ENCODE measurements around the gene CA7. TPM values are rescaled to one million over a fixed set of nuclear protein-coding genes. Genes with fewer than 3 reads are reported as not detected.

Gene CA7
- total RNA-seq, 2 experiments from 2014 or later = 0.16 TPM; not detected in 1

DNA sequence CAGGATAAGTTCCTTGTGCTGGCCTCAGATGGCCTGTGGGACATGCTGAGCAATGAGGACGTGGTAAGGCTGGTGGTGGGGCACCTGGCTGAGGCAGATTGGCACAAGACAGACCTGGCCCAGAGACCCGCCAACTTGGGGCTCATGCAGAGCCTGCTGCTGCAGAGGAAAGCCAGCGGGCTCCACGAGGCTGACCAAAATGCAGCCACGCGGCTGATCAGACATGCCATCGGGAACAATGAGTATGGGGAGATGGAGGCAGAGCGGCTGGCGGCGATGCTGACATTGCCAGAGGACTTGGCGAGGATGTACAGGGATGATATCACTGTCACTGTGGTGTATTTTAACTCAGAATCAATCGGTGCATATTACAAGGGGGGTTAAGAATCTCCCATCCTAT, 41.3 kb downstream of the CA7 start:
- CTCF ChIA-PET = interaction anchor here (0.7 to 1.7 kb wide), 3 partner anchors 18 to 55 kb away, joined by 3 to 5 read pairs (median 4); partner anchors contain the start of gene NAE1
- peaks cover 32% of the 10 kb centered on the region for H3K36me3 Mint-ChIP-seq (ENCODE audit: low read depth)
- H3K4me1 Mint-ChIP-seq = peaks cover 33% of the 10 kb centered on the region

GRCh38 chr16:66886321-66886720, 42.1 kb downstream of the CA7 start:
- ATAC-seq = no peak
- Mint-ChIP-seq H3K36me3 (ENCODE audit: low read depth) (peaks cover 32% of the 10 kb centered on the region), H3K27ac (no peak overlapping the region), H3K9me3 (ENCODE audit: low read depth) (no peaks in the 10 kb centered on the region), H3K27me3 (no peaks in the 10 kb centered on the region), H3K4me1 (peaks cover 33% of the 10 kb centered on the region), H3K4me3 (no peak overlapping the region)
- DNase-seq = no peak
- ChIA-PET CTCF (interaction anchor here (0.5 to 1.7 kb wide), 7 partner anchors 9 to 578 kb away, joined by 3 to 5 read pairs (median 4); partner anchors contain the start of gene NAE1), POLR2A (no interaction called here)
- intact Hi-C loops (cut with DNase I, micrococcal nuclease) = no loop called here

More for the DNA sequence above, 41.3 kb downstream of the CA7 start:
- POLR2A ChIA-PET = no interaction called here
- no peak for ATAC-seq
- Mint-ChIP-seq H3K27me3 (no peaks in the 10 kb centered on the region), H3K27ac (no peak overlapping the region), H3K4me3 (no peak overlapping the region), H3K9me3 (ENCODE audit: low read depth) (no peaks in the 10 kb centered on the region)
- DNase-seq = no peak
- intact Hi-C loops (cut with DNase I, micrococcal nuclease) = no loop called here

GRCh38 chr16:66886914-66887313, 42.7 kb downstream of the CA7 start:
- peaks cover 32% of the 10 kb centered on the region for H3K36me3 Mint-ChIP-seq (ENCODE audit: low read depth)
- no peaks in the 10 kb centered on the region for H3K27me3 Mint-ChIP-seq
- H3K27ac Mint-ChIP-seq = no peak overlapping the region
- no peaks in the 10 kb centered on the region for H3K9me3 Mint-ChIP-seq (ENCODE audit: low read depth)
- peaks cover 29% of the 10 kb centered on the region for H3K4me1 Mint-ChIP-seq
- CTCF ChIA-PET = interaction anchor here (0.8 to 1.7 kb wide), 2 partner anchors 11 to 19 kb away, joined by 4 to 5 read pairs; no protein-coding TSS in a partner anchor
- DNase-seq (no peak), ATAC-seq (no peak)
- POLR2A ChIA-PET = no interaction called here
- H3K4me3 Mint-ChIP-seq = no peak overlapping the region
- intact Hi-C loops (cut with DNase I, micrococcal nuclease) = no loop called here

- Mint-ChIP-seq H3K4me1 (peaks cover 33% of the 10 kb centered on the region), H3K27me3 (no peaks in the 10 kb centered on the region), H3K9me3 (ENCODE audit: low read depth) (no peaks in the 10 kb centered on the region), H3K27ac (no peak overlapping the region), H3K36me3 (ENCODE audit: low read depth) (peaks cover 36% of the 10 kb centered on the region), H3K4me3 (no peak overlapping the region)
- DNase-seq (no peak), ATAC-seq (no peak)
- intact Hi-C loops (cut with DNase I, micrococcal nuclease) = no loop called here
- ChIA-PET CTCF (interaction anchor here (0.6 to 2.7 kb wide), 3 partner anchors 8 to 58 kb away, joined by 3 to 15 read pairs (median 3); partner anchors contain the start of genes NAE1 and PDP2), POLR2A (no interaction called here)
Measured at GRCh38 chr16:66888647-66889615, 44.7 kb downstream of the CA7 start.

DNA sequence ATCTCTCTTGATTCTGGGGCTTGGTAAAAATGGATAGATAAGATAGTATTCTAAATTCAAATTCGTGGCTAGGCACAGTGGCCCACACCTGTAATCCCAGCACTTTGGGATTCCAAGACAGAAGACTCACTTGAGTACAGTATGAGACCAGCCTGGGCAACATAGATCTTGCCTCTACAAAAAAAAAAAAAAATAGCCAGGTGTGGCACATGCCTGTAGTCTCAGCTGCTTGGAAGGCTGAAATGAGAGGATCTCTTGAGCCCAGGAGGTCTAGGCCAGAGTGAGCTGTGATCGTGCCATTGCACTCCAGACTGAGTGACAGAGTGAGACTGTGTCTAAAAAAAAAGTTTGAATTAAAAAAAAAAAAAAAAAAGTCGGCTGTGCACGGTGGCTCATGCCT, 45.4 kb downstream of the CA7 start:
- Mint-ChIP-seq H3K9me3 (ENCODE audit: low read depth) (no peaks in the 10 kb centered on the region), H3K4me1 (peaks cover 31% of the 10 kb centered on the region), H3K27me3 (no peaks in the 10 kb centered on the region), H3K36me3 (ENCODE audit: low read depth) (peaks cover 30% of the 10 kb centered on the region), H3K4me3 (no peak overlapping the region), H3K27ac (no peak overlapping the region)
- intact Hi-C loops (cut with DNase I, micrococcal nuclease) = no loop called here
- ChIA-PET POLR2A (no interaction called here), CTCF (interaction anchor here (1.2 to 2.7 kb wide), 6 partner anchors 9 to 59 kb away, joined by 3 to 15 read pairs (median 4); partner anchors contain the start of genes NAE1 and PDP2)
- DNase-seq = no peak
- ATAC-seq = no peak

- intact Hi-C loops (cut with DNase I, micrococcal nuclease) = no loop called here
Measured at GRCh38 chr16:66890799-66891198, 46.6 kb downstream of the CA7 start.

GRCh38 chr16:66891360-66891759, 47.1 kb downstream of the CA7 start:
- Mint-ChIP-seq H3K4me3 (no peak overlapping the region), H3K27ac (no peak overlapping the region), H3K9me3 (ENCODE audit: low read depth) (no peaks in the 10 kb centered on the region), H3K27me3 (no peaks in the 10 kb centered on the region), H3K36me3 (ENCODE audit: low read depth) (peaks cover 22% of the 10 kb centered on the region), H3K4me1 (peaks cover 28% of the 10 kb centered on the region)
- ATAC-seq (no peak), DNase-seq (no peak)
- POLR2A ChIA-PET = no interaction called here
- CTCF ChIA-PET = interaction anchor here (0.7 to 2.7 kb wide), 6 partner anchors 22 to 62 kb away, joined by 3 to 15 read pairs (median 5); partner anchors contain the start of gene NAE1
- intact Hi-C loops (cut with DNase I, micrococcal nuclease) = no loop called here

More at GRCh38 chr16:66890799-66891198, 46.6 kb downstream of the CA7 start:
- ChIA-PET POLR2A (interaction anchor here (0.7 kb wide), 2 partner anchors 10 to 140 kb away, joined by 3 to 4 read pairs; no protein-coding TSS in a partner anchor), CTCF (interaction anchor here (0.6 to 2.7 kb wide), 10 partner anchors 8 to 63 kb away, joined by 3 to 15 read pairs (median 4); partner anchors contain the start of gene NAE1)
- ATAC-seq (no peak), DNase-seq (no peak)
- H3K27me3 Mint-ChIP-seq = no peaks in the 10 kb centered on the region
- peak overlapping the region; percentile 18 for H3K27ac Mint-ChIP-seq
- no peaks in the 10 kb centered on the region for H3K9me3 Mint-ChIP-seq (ENCODE audit: low read depth)
- H3K36me3 Mint-ChIP-seq (ENCODE audit: low read depth) = peaks cover 21% of the 10 kb centered on the region
- no peak overlapping the region for H3K4me3 Mint-ChIP-seq
- peaks cover 29% of the 10 kb centered on the region for H3K4me1 Mint-ChIP-seq

DNA sequence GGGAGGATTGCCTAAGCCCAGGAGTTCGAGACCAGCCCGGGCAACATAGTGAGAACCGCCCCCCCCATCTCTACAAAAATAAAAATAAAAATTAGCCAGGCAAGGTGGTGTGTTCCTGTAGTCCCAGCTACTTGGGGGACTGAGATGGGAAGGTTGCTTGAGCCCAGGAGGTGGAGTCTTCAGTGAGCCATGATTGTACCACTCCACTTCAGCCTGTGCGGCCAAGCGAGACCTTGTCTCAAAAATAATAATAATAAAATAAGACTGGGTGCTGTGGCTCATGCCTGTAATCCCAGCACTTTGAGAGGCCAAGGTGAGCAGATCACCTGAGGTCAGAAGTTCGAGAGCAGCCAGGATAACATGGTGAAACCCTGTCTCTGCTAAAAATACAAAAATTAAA, 47.6 kb downstream of the CA7 start:
- Mint-ChIP-seq H3K36me3 (ENCODE audit: low read depth) (peaks cover 18% of the 10 kb centered on the region), H3K4me1 (peaks cover 25% of the 10 kb centered on the region), H3K27ac (no peak overlapping the region), H3K4me3 (no peak overlapping the region), H3K9me3 (ENCODE audit: low read depth) (no peaks in the 10 kb centered on the region), H3K27me3 (no peaks in the 10 kb centered on the region)
- POLR2A ChIA-PET = no interaction called here
- DNase-seq = no peak
- CTCF ChIA-PET = interaction anchor here (0.7 to 2.7 kb wide), 6 partner anchors 9 to 61 kb away, joined by 3 to 15 read pairs (median 4); partner anchors contain the start of gene NAE1
- no peak for ATAC-seq
- intact Hi-C loops (cut with DNase I, micrococcal nuclease) = no loop called here

- Mint-ChIP-seq H3K36me3 (ENCODE audit: low read depth) (peaks cover 7% of the 10 kb centered on the region), H3K4me1 (peaks cover 8% of the 10 kb centered on the region), H3K27ac (no peak overlapping the region), H3K27me3 (no peaks in the 10 kb centered on the region), H3K4me3 (no peak overlapping the region), H3K9me3 (ENCODE audit: low read depth) (no peaks in the 10 kb centered on the region)
- ATAC-seq (no peak), DNase-seq (no peak)
- intact Hi-C loops (cut with DNase I, micrococcal nuclease) = loop anchor here (2.0 kb wide), 3 partner anchors 31 to 41 kb away; partner anchors contain the start of genes CES2 (in 1 of the 2), CIAO2B (in 1 of the 2) and RRAD (in 1 of the 2)
- CTCF ChIA-PET = interaction anchor here (0.6 to 2.8 kb wide), 6 partner anchors 10 to 290 kb away, joined by 3 to 19 read pairs (median 7); no protein-coding TSS in a partner anchor
- POLR2A ChIA-PET = no interaction called here
Measured at GRCh38 chr16:66894055-66894454, 49.8 kb downstream of the CA7 start.

DNA sequence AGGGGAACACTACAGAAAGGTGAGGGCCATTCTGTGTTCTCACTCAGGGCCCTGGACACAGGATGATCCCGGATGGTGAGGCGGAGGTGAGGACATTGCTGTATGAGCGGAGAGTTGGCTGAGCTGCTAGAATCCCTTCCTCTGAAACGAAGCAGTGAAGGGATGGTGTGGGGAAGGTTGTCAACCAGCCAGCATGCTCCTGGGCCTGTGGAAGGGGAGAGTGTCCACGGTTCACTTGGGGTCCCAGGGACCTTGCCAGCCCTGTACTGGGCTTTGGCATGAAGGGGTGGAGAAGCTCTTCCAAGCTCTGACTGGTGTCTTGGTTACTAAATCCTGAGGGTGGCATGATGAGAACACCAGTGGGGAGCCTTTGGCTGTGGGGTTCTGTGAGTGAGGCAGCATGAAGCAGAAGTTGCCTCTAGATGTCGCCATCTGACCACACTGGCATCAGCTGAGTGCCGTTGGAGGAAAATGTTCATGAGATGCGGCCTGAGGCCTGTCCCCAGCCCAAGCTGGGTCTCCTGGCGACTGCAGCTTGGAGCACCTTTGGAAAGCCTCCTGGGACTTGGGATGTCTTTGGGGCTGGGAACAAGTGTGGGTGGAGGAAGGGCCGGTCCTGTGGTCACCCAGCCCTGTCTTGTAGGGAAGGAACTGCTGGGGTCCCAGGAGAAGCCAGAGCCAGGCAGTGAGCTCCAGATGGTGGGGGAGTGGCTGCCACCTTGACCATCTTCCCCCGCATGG, 50.9 kb downstream of the CA7 start:
- no peaks in the 10 kb centered on the region for H3K27me3 Mint-ChIP-seq
- H3K4me3 Mint-ChIP-seq = no peak overlapping the region
- intact Hi-C loops (cut with DNase I, micrococcal nuclease) = loop anchor here (1.0 to 2.0 kb wide), 4 partner anchors 30 to 40 kb away; partner anchors contain the start of genes CES2 (in 1 of the 2), CIAO2B (in 1 of the 2) and RRAD (in 1 of the 2)
- ATAC-seq (peak; percentile 89), DNase-seq (peak; percentile 81)
- H3K4me1 Mint-ChIP-seq = peaks cover 8% of the 10 kb centered on the region
- ChIA-PET POLR2A (no interaction called here), CTCF (interaction anchor here (0.6 to 2.8 kb wide), 21 partner anchors 9 to 865 kb away, joined by 3 to 19 read pairs (median 4); partner anchors contain the start of genes CES3, NAE1 and PDP2)
- H3K9me3 Mint-ChIP-seq (ENCODE audit: low read depth) = no peaks in the 10 kb centered on the region
- H3K27ac Mint-ChIP-seq = no peak overlapping the region
- H3K36me3 Mint-ChIP-seq (ENCODE audit: low read depth) = peaks cover 7% of the 10 kb centered on the region

DNA sequence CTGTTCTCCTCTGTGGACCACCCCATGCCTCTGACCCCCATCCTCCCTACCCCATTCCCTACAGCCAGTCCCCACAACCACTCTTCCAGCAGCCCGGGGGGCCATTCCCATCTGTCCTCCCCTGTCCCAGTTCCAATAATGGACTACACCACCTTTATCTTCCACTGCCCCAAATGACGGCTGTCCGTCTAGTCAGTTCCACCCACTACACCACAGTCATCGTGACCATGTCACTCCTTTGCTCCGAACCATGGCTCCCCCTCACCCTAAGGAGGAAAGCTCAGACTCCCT, 51.4 kb downstream of the CA7 start:
- Mint-ChIP-seq H3K27me3 (no peaks in the 10 kb centered on the region), H3K9me3 (ENCODE audit: low read depth) (no peaks in the 10 kb centered on the region), H3K4me3 (no peak overlapping the region), H3K4me1 (peaks cover 8% of the 10 kb centered on the region), H3K36me3 (ENCODE audit: low read depth) (peaks cover 7% of the 10 kb centered on the region), H3K27ac (no peak overlapping the region)
- ATAC-seq = no peak
- POLR2A ChIA-PET = no interaction called here
- CTCF ChIA-PET = interaction anchor here (0.6 to 2.8 kb wide), 16 partner anchors 9 to 217 kb away, joined by 3 to 19 read pairs (median 4); partner anchors contain the start of gene PDP2
- intact Hi-C loops (cut with DNase I, micrococcal nuclease) = loop anchor here (1.0 to 2.0 kb wide), 4 partner anchors 29 to 39 kb away; partner anchors contain the start of genes CES2 (in 1 of the 2), CIAO2B (in 1 of the 2) and RRAD (in 1 of the 2)
- DNase-seq = no peak
